ENCODE results near the gene ZNF862. TPM values are rescaled to one million over a fixed set of nuclear protein-coding genes. Genes with fewer than 3 reads are reported as not detected.

The ZNF862 gene
- total and polyA plus RNA-seq, 2 experiments from 2014 or later, result 0.94 to 2.3 TPM

GRCh38 chr7:149849174-149849573 is 11.0 kb downstream of the ZNF862 start (continued):
- no peak for TF ChIP-seq ZNF462 (CRISPR knock-in tag; IDR thresholded peaks at IDR 0.05)

GRCh38 chr7:149850007-149850594 is 11.9 kb downstream of the ZNF862 start:
- no peaks in the 10 kb centered on the region for H3K36me3 Mint-ChIP-seq (ENCODE audit: low read depth)
- H3K4me3 ChIP-seq, result no peak overlapping the region
- no peak overlapping the region for H3K27ac Mint-ChIP-seq
- no peaks in the 10 kb centered on the region for H3K36me3 ChIP-seq (ENCODE audit: insufficient read depth)
- no peaks in the 10 kb centered on the region for H3K27me3 ChIP-seq (ENCODE audit: insufficient read depth)
- peak; percentile 59 for ATAC-seq
- H2AFZ ChIP-seq, result 0 out of 2 replicates have a peak overlapping the region, but pooled peaks have one; percentile 43
- no peaks in the 10 kb centered on the region for H3K79me2 ChIP-seq (replicated peaks; ENCODE audit: insufficient read depth)
- H3K4me2 ChIP-seq, result no peak overlapping the region
- peaks cover 21% of the 10 kb centered on the region for H3K4me1 Mint-ChIP-seq
- H3F3A ChIP-seq (replicated peaks; ENCODE audit: low read depth), result no peaks in the 10 kb centered on the region
- peaks cover 9% of the 10 kb centered on the region for H3K27me3 Mint-ChIP-seq (ENCODE audit: insufficient read depth, low read depth, poor library complexity)
- no peaks in the 10 kb centered on the region; the same call in 1 of the 2 replicates for H4K20me1 ChIP-seq (replicated peaks; ENCODE audit: insufficient read depth)
- no peak overlapping the region for H3K27ac ChIP-seq (ENCODE audit: low read depth)
- H3K4me1 ChIP-seq (ENCODE audit: insufficient read depth), result peaks cover 13% of the 10 kb centered on the region
- no peak for TF ChIP-seq EZH2 (IDR thresholded peaks at IDR 0.05; ENCODE audit: low read depth, unreplicated experiment)
- no peak for TF ChIP-seq STAT1 (IDR thresholded peaks at IDR 0.05; ENCODE audit: unreplicated experiment)
- 0 out of 4 replicates have a peak, but pooled peaks of 1 of the 2 experiments have one; percentile 13 for TF ChIP-seq CTCF (conservative IDR thresholded peaks at IDR 0.05; ENCODE audit: low read depth in 2 of 2)
- no peak for DNase-seq (ENCODE audit: low spot score)
- H3K4me3 Mint-ChIP-seq, result no peak overlapping the region
- H3K9me3 Mint-ChIP-seq, result no peaks in the 10 kb centered on the region
- no peaks in the 10 kb centered on the region for H3K9me2 ChIP-seq (ENCODE audit: insufficient read depth)
